Dermis blood vessel endothelial cell (primary cell): Measurements from ENCODE around the gene TMEM253. TPM values are rescaled to one million over a fixed set of nuclear protein-coding genes. Genes with fewer than 3 reads are reported as not detected.

ENCODE experiments used
- DNase-seq: peaks from one replicate; pipeline ENCODE4 v3.0.0; 2010
- total RNA-seq: library from RNA; depleted of rRNA; stranded (reverse); fragments of >200 nt; gene quantifications from 2 replicates; pipeline ENCODE4 v1.2.3, GENCODE V29; 2014

TMEM253 gene
- total RNA-seq, result 0.19 TPM in 1 of 2 replicates, not detected in the other

DNA sequence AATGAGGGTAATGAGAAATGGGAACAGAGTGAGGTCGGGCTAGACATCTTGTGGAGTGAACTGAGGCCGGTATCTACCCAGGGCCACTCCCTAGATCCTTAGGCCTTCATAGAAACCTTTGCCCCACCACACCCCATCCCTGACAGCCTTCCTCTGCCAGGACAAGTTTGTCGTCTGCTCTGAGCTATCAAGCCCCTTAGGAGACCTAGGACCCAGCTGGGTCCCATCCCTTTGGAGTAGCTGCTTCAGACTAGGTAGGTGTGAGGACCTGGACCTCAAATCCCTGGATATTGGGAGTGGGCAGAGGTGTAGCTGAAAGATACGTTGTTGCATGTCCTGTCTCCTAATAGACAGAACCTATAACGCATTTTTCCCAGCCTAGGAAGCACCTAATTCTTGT, at the start of gene TMEM253:
TMEM253 (plus strand) TSS at position 136 of the 400 bp plus-strand sequence. CDS start 278 bp downstream, outside the sequence.
- no peak for DNase-seq

DNA sequence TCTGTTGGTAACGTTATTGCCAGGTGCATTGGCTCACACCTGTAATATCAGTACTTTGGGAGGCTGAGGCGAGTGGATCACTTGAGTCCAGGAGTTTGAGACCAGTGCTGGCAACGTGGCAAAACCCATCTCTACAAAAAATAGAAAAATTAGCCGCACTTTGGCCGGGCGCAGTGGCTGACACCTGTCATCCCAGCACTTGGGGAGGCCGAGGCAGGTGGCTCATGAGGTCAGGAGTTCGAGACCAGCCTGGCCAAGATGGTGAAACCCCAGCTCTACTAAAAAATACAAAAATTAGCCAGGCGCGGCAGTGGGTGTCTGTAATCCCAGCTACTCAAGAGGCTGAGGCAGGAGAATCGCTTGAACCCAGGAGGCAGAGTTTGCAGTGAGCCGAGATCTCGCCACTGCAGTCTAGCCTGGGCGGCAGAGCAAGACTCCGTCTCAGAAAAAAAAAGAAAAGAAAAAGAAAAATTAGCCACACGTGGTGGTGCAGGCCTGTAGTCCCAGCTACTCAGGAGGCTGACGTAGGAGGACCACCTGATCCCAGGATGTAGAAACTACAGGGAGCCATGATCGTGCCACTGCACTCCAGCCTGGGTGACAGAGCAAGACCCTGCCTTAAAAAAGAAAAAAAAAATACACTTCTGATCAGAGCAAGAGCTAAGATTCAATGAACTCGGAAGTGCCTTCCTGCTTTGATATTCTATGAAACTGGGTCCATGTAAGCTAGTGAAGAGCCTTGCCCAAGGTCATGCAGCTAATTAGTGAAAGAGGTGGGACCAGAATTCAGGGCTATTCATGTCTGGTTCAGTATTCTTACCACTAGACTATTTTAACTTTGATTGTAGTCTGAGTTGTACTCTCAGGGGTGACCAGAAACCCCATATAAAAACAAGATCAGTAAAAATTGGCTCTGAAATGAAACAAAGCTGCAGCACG, 47.4 kb upstream of the TMEM253 start:
- DNase-seq, result no peak

GRCh38 chr14:21054123-21054767, 46.6 kb upstream of the TMEM253 start:
- DNase-seq, result no peak

DNA sequence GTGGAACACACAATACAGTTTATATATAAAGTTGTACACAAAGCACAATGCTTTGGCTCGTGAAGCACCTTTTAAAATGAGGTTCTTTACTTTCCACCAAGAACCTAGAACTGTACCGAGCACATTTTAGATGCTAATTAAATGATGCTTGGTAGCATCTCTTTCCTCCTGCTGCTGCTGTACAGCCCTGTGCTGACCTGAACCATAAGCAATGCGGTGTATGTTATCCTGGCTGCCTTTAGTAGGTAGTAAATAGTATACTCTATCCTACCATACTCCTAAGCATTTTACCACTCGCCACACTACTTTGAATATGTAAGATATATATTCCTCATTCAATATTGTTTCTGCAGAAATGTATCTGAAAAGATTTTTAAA, 46.1 kb upstream of the TMEM253 start:
- no peak for DNase-seq

- DNase-seq, result no peak
These were observed 45.3 kb upstream of the TMEM253 start for GRCh38 chr14:21055432-21056117.

DNA sequence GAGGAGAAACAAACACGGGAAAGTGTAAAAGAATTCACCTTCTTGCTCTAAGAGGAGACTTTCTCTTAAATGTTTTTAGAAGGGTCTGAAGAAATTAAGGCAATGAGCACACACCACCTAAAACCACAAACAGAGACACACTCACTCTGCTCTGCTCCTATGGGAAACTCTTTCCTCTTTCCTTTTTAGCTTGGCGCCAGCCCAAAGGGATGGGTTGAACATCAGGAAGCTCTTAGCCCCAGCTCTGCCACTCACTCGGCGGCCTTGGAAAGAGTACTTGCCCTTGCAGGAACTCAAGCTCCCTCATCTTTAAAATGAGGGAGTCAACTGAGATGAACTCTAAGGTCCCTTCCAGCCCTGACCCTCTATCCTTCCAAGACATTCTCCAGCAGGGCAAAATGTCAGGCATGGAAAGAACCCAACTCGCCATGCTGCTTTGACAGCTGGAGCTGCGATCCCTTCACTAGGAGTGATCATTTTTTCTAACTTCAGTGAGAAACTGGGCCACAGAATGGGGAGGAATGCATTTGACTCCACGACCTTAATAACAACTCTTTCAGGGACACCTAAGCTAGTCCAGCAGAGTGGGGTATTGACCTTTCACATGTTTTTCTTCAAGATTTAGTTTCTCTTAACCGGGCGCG, 44.2 kb upstream of the TMEM253 start:
- no peak for DNase-seq

- DNase-seq, result no peak
These were observed 42.8 kb upstream of the TMEM253 start, which contains the start of gene RNASE8 for GRCh38 chr14:21057803-21058675. Gene RNASE8, plus strand, starts transcription at chr14:21057822. Its CDS starts 71 bp downstream, at chr14:21057893.

- DNase-seq, result no peak
These were observed 42.0 kb upstream of the TMEM253 start for GRCh38 chr14:21058903-21059302.

- DNase-seq, result no peak
These were observed 40.8 kb upstream of the TMEM253 start for GRCh38 chr14:21059842-21060613.

GRCh38 chr14:21060614-21061346, 40.1 kb upstream of the TMEM253 start:
- no peak for DNase-seq

DNA sequence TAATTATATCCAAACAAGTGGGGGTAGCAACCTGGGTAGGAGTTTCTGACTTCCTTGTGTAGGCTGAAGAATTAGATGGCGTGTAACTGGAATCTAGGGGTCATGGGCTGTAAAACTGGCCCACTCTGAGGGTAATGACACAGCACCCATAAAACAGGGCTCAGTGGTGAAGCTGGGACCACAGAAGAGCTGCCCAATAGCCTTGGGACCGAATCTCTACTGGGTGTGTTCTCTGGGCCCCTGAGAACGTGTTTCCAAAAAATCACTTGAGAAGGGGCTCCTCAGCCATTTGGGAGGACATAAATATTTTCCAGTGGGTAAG, 39.6 kb upstream of the TMEM253 start:
- no peak for DNase-seq

DNA sequence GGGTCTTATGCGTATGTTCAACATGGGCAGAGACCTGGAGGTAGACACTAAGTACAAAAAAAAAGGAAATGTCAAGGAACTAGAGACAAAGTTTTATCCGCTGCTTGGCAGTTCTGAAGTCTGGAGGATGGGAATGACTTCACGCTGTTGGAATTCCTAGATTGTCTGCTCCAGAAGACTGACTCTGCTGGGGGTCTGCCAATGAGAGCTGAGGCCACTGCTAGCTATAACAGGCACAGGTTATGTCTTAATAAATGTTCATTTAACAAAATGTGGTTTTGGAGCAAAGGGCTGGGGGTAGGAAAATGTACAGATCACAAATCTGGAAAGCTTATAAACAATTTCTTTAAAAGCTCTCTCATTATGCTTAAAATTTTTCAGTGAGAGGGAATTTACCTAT, 37.4 kb upstream of the TMEM253 start:
- no peak for DNase-seq

DNA sequence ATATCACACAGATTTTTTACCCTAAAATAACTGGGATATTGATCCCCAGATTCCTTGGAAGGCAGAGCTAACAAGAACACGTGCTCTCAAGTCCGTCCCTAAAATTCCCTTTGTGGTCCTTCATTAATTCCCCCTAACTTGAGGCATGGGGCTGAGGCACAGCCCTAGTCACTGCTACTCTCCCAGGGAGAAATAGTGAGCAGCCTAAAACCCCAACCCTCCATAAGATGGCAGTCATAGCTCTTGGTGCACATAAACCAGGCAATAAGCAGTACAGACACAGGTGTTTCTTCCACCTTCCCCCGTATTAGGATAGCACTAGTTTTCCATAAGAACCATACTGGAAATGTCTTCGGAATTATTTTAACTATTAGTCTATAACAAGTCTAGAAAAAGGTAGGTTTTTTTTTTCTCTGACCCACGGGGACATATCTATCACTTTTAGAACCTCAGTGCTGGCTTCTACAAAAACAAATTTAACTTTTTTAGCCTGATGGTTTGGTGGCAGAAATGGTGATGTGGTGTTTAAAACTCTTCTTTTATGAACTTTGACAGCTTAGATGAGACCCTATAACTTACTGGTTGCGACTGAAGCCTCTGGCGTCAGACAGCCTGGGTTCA, 33.9 kb upstream of the TMEM253 start:
- DNase-seq, result peak; percentile 22

DNA sequence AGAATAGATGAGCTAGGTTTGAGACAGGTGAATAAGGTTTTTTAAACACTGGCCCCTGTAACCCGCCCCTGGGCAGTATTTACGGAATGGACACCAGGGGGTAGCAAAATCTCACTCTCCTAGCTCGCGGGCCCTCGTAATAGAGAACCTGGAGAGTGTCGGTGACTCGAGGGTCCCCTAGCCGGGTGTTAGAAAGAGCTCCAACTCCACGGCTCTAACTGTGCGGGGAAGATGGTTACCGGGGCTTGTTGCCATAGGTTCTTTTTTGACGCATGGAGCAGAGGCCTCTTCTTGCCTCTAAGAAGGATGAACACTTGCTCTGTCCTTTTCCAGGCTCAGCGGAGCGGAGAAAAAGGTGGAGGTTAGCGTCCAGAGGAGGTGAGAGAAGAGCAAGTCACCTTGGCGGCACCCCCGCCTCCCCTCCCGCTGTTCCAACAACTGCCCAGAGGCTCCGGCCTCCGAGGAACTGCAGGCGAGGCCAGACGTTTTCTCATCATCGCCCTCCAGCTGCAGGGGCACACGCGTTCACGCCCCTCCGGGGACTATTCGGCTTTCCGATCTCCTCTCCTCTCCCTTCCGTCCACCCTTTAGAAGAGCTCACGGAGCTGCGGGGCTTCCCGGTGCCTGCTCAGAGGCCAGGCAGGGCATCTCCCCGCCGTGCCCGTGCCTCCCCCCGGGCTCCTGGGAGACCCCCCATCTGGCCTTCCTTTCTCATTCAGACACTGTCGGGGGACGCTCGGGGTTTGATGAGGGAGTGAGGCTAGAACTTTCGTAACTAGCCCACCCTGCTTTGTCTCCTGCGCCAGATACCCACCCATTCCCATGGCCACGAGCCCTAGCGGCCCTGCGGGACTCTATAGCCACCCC, 32.1 kb upstream of the TMEM253 start:
- DNase-seq, result peak; percentile 77

DNA sequence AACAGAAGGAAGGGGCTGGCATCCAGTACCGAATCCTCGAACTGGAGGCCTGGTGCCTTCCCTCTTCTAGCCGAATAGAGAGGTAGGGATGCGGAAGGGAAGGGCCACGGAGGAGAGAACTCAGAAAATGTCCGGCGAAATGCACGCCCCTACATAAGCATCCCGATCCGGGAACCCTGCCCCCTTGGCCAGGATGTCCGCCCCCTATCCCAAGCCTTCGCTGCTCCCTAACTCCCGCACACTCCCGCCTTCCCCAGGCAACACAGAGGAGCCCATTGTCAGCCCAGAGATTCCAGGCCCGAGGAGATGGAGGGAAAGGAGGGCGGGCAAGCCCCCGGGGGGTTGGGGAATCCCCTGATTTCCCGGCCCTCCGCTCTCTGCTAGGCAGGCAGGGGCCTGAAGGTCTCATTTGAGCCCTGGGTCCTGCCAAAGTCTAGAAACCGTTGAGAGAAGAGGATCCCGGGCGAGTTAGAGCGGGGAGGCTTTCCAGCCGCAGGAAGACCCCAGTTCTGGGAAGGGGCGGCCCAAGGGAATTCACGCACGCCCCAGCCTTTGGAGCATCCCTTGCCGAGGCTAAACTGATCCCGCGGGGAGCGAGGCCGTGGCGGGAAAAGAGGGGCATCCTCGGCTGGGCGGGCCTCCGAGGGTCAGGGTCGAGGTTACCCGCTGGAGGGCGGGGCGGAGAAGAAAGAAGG, 31.3 kb upstream of the TMEM253 start:
- DNase-seq, result no peak

DNA sequence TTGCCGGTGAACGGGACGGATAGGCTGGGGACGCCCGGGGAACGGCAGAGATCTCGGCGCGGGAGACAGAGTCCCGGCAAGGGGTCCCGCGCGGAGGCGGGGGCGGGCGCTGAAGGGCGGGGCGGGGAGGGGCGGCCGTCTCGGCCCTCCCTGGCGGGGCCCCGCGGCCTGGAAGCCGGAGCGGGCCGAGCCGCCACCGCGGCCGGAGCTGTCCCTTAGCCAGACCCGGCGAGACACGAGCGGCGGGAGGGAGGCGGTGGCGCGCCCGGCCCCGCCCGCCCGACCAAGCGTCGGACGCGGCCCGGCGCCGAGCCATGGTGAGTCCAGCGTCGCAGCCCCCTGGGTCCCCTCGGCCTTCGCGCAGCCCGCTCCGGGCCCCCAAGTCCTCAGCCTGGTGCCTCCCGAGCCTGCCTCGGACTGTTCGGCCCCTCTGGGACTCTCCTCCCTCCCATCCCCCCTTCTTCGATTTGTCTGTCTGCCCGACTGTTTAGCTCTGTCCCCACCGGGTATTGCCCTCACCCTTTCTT, 30.7 kb upstream of the TMEM253 start, which contains the start of gene ARHGEF40:
ARHGEF40 (plus strand) TSS at position 222 of the 527 bp plus-strand sequence; CDS start at position 315, 93 bp downstream.
- peak; percentile 10 for DNase-seq

GRCh38 chr14:21070610-21071224, 30.1 kb upstream of the TMEM253 start:
- DNase-seq, result peak; percentile 10
